Thyroid gland (tissue), 4 donors: Measurements from ENCODE around the gene VWA2.

Experiments
- CTCF ChIP-seq, 6 experiments: fragments of 200-600 bp in 3 of 6; fragments of 450-650 bp in 3 of 6; sonication (generic) in 3 of 6; IDR thresholded peaks; one replicate each; pipeline ENCODE4 v1.5.1; 2016 to 2019; ENCODE audit warnings: antibody characterized with exemption in 6 of 6, mild to moderate bottlenecking in 2 of 6, inconsistent platforms in 1 of 6, moderate library complexity in 1 of 6
- POLR2A ChIP-seq, 2 donors: fragments of 450-650 bp; IDR thresholded peaks; one replicate each; pipeline ENCODE4 v1.6.1; 2017; ENCODE audit warnings: antibody characterized with exemption in 2 of 2, mild to moderate bottlenecking in 2 of 2, moderate library complexity in 1 of 2

- TF ChIP-seq CTCF (IDR thresholded peaks at IDR 0.05) (no peak), POLR2A (IDR thresholded peaks at IDR 0.05) (no peak)
Measured at GRCh38 chr10:114301177-114301576, 62.1 kb downstream of the VWA2 start.
